Colonic mucosa (tissue), 4 donors: ENCODE results near the gene DOCK10. TPM values are rescaled to one million over a fixed set of nuclear protein-coding genes. Genes with fewer than 3 reads are reported as not detected.

Experiments used
- DNase-seq: peaks from one replicate; pipeline ENCODE4 v3.0.0-alpha.2; 2020
- H3K27ac ChIP-seq: fragments of 200-600 bp; one replicate; pipeline ENCODE4 v1.8.0; 2021
- H3K27me3 ChIP-seq: fragments of 200-600 bp; one replicate; pipeline ENCODE4 v1.8.0; 2021
- H3K36me3 ChIP-seq: fragments of 200-600 bp; one replicate; pipeline ENCODE4 v1.8.0; 2021
- H3K4me1 ChIP-seq: fragments of 200-600 bp; one replicate; pipeline ENCODE4 v1.8.0; 2021; ENCODE audit warnings: mild to moderate bottlenecking
- H3K4me3 ChIP-seq: fragments of 200-600 bp; one replicate; pipeline ENCODE4 v1.8.0; 2021
- H3K9ac ChIP-seq, 2 donors: one replicate each; pipeline ENCODE4 v1.7.0; 2013; ENCODE audit warnings: control low read depth in 2 of 2, low read depth in 2 of 2, low read length in 2 of 2
- H3K9me3 ChIP-seq: fragments of 200-600 bp; one replicate; pipeline ENCODE4 v1.8.0; 2021
- CTCF ChIP-seq: fragments of 200-600 bp; IDR thresholded peaks from one replicate; pipeline ENCODE4 v1.8.0; 2022; ENCODE audit warnings: antibody characterized with exemption, mild to moderate bottlenecking
- intact Hi-C: fragments of 100-400 bp; cut with DNase I; formaldehyde crosslinking; loops from one replicate; pipeline ENCODE4 v1.14.1; 2022
- total RNA-seq, 2 donors: library from RNA; stranded (reverse); fragmentation: NEBNext Ultra II Directional in 1 of 2; extraction: Animal tissue kit (Norgen Biotek cat#: 25700) in 1 of 2; gene quantifications; one replicate each; pipeline ENCODE4 v1.2.1, GENCODE V29; 2021
- donor health status: healthy.
- donor health status: DM: no; HTN: no; CAD: no.
- donor health status: DM: no; HTN: no; CAD: no.

The DOCK10 gene
- total RNA-seq, 2 donors from 2014 or later = 13.5 to 17.4 TPM

GRCh38 chr2:224883172-224883516 lies 159.1 kb downstream of the DOCK10 start:
- H3K27me3 ChIP-seq = no peaks in the 10 kb centered on the region
- no peaks in the 10 kb centered on the region for H3K9me3 ChIP-seq
- no peak overlapping the region for H3K27ac ChIP-seq
- no peaks in the 10 kb centered on the region for H3K36me3 ChIP-seq
- DNase-seq = no peak
- no peak for TF ChIP-seq CTCF
- H3K9ac ChIP-seq = no peak overlapping the region
- no peak overlapping the region for H3K4me3 ChIP-seq
- intact Hi-C loops = no loop called here
- no peaks in the 10 kb centered on the region for H3K4me1 ChIP-seq

- no peaks in the 10 kb centered on the region for H3K36me3 ChIP-seq
- no peak overlapping the region for H3K4me3 ChIP-seq
- no peaks in the 10 kb centered on the region for H3K9me3 ChIP-seq
- no peak overlapping the region for H3K27ac ChIP-seq
- no peak for TF ChIP-seq CTCF
- intact Hi-C loops = no loop called here
- H3K27me3 ChIP-seq = no peaks in the 10 kb centered on the region
- H3K4me1 ChIP-seq = no peaks in the 10 kb centered on the region
- H3K9ac ChIP-seq = no peak overlapping the region
- DNase-seq = no peak
These were observed 159.7 kb downstream of the DOCK10 start for GRCh38 chr2:224882291-224883171.

GRCh38 chr2:224881846-224882245 lies 160.4 kb downstream of the DOCK10 start:
- no peak for DNase-seq
- Histone ChIP-seq H3K9ac (no peak overlapping the region), H3K36me3 (no peaks in the 10 kb centered on the region), H3K27ac (no peak overlapping the region), H3K27me3 (no peaks in the 10 kb centered on the region), H3K4me1 (no peaks in the 10 kb centered on the region), H3K9me3 (no peaks in the 10 kb centered on the region), H3K4me3 (no peak overlapping the region)
- intact Hi-C loops = no loop called here
- TF ChIP-seq CTCF = no peak

GRCh38 chr2:224876522-224876921 lies 165.7 kb downstream of the DOCK10 start:
- Histone ChIP-seq H3K27ac (no peak overlapping the region), H3K27me3 (no peaks in the 10 kb centered on the region), H3K36me3 (no peaks in the 10 kb centered on the region), H3K9ac (no peak overlapping the region), H3K4me3 (no peak overlapping the region), H3K4me1 (no peaks in the 10 kb centered on the region), H3K9me3 (no peaks in the 10 kb centered on the region)
- no peak for DNase-seq
- no peak for TF ChIP-seq CTCF
- intact Hi-C loops = no loop called here

GRCh38 chr2:224875841-224876240 lies 166.4 kb downstream of the DOCK10 start:
- no peaks in the 10 kb centered on the region for H3K4me1 ChIP-seq
- no peaks in the 10 kb centered on the region for H3K27me3 ChIP-seq
- H3K9ac ChIP-seq = no peak overlapping the region
- H3K27ac ChIP-seq = no peak overlapping the region
- H3K4me3 ChIP-seq = no peak overlapping the region
- no peak for TF ChIP-seq CTCF
- intact Hi-C loops = no loop called here
- no peak for DNase-seq
- H3K36me3 ChIP-seq = no peaks in the 10 kb centered on the region
- H3K9me3 ChIP-seq = no peaks in the 10 kb centered on the region
